Measurements from ENCODE around the gene CAMP.

CAMP gene

GRCh38 chr3:48215019-48215418, 8.3 kb upstream of the CAMP start:
- DNase-seq, result no peak

GRCh38 chr3:48215466-48215865, 7.8 kb upstream of the CAMP start:
- no peak for DNase-seq

- no peak for DNase-seq
Measured at GRCh38 chr3:48215876-48216275, 7.4 kb upstream of the CAMP start.

- no peak for DNase-seq
Measured at GRCh38 chr3:48217449-48217848, 5.8 kb upstream of the CAMP start.

- DNase-seq, result no peak
Measured at GRCh38 chr3:48218537-48218936, 4.8 kb upstream of the CAMP start.

- DNase-seq, result no peak
Measured at GRCh38 chr3:48219543-48219942, 3.8 kb upstream of the CAMP start.

GRCh38 chr3:48220746-48221145, 2.5 kb upstream of the CAMP start:
- no peak for DNase-seq

- no peak for DNase-seq
Measured at GRCh38 chr3:48225587-48225986, 2.3 kb downstream of the CAMP start.

- no peak for DNase-seq
Measured at GRCh38 chr3:48226939-48227338, 3.6 kb downstream of the CAMP start.

GRCh38 chr3:48232232-48232631, 8.9 kb downstream of the CAMP start:
- no peak for DNase-seq

- peak; percentile 75 for DNase-seq
Measured at GRCh38 chr3:48232734-48233133, 9.4 kb downstream of the CAMP start.

GRCh38 chr3:48233542-48233941, 10.2 kb downstream of the CAMP start:
- DNase-seq, result no peak

- DNase-seq, result no peak
Measured at GRCh38 chr3:48236531-48236930, 13.2 kb downstream of the CAMP start.

- no peak for DNase-seq
Measured at GRCh38 chr3:48238531-48239085, 15.3 kb downstream of the CAMP start.

GRCh38 chr3:48240000-48240963, 17.0 kb downstream of the CAMP start:
- no peak for DNase-seq

GRCh38 chr3:48241796-48242455, 18.6 kb downstream of the CAMP start:
- no peak for DNase-seq

GRCh38 chr3:48243886-48244285, 20.6 kb downstream of the CAMP start:
- DNase-seq, result no peak

GRCh38 chr3:48244461-48244860, 21.2 kb downstream of the CAMP start:
- no peak for DNase-seq

- DNase-seq, result no peak
Measured at GRCh38 chr3:48245136-48245535, 21.8 kb downstream of the CAMP start.

GRCh38 chr3:48247401-48247811, 24.1 kb downstream of the CAMP start:
- DNase-seq, result peak; percentile 10

GRCh38 chr3:48248095-48248850, 25.0 kb downstream of the CAMP start:
- DNase-seq, result no peak

GRCh38 chr3:48256557-48256956, 33.3 kb downstream of the CAMP start:
- DNase-seq, result no peak

GRCh38 chr3:48258530-48258929, 35.2 kb downstream of the CAMP start:
- DNase-seq, result no peak

All from EL (cell line).